H1 (cell line): ENCODE results near the gene STX8.

Experiments
- EP300 ChIP-seq, 2 experiments: IDR thresholded peaks; 1 replicate in 1 of 2; 2 replicates in 1 of 2; pipeline ENCODE4 v1.6.1; 2011 to 2012; ENCODE audit warnings: low read depth in 2 of 2, low read length in 2 of 2, mild to moderate bottlenecking in 2 of 2, borderline replicate concordance in 1 of 2, inconsistent platforms in 1 of 2, moderate library complexity in 1 of 2
- SP4 ChIP-seq: IDR thresholded peaks from 2 replicates; pipeline ENCODE4 v1.6.1; 2012; ENCODE audit warnings: low read length, inconsistent platforms
- YY1 ChIP-seq: IDR thresholded peaks from 2 replicates; pipeline ENCODE4 v1.6.1; 2011; ENCODE audit warnings: low read depth, mild to moderate bottlenecking, low read length
- ZNF274 ChIP-seq: IDR thresholded peaks from 2 replicates; pipeline ENCODE4 v1.7.0; 2012; ENCODE audit warnings: low read length, borderline replicate concordance; ENCODE audit errors: extremely low read depth
- TF ChIP-seq, protein P1 (sequence below), 3 experiments: IDR thresholded peaks; 1 replicate in 2 of 3; 2 replicates in 1 of 3; pipeline versions ENCODE4 v1.5.1 to v1.6.1; 2011; ENCODE audit warnings: low read length in 3 of 3, mild to moderate bottlenecking in 3 of 3, inconsistent platforms in 2 of 3, low read depth in 1 of 3, moderate library complexity in 1 of 3; ENCODE audit not compliant: insufficient read depth in 1 of 3; ENCODE audit errors: control extremely low read depth in 1 of 3

DNA sequence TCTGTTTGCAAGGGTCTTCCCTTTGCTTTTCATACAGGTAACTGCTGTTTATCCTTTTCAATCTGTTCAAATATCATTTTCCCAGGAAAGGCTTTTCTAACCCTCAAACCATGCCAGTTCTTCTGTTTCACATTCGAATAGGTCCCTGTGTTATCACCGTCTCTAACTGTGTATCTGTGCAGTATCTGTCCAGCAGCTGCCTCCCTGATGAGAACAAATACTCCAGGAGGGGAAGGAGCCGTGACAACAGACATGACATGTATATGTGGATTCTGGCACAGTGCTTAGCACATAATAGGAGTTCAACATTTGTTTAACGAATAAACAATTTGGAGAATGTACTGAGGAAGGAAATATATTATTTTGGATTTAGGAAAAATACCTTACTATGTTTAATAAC, 95.7 kb downstream of the STX8 start:
- TF ChIP-seq, protein P1, sequence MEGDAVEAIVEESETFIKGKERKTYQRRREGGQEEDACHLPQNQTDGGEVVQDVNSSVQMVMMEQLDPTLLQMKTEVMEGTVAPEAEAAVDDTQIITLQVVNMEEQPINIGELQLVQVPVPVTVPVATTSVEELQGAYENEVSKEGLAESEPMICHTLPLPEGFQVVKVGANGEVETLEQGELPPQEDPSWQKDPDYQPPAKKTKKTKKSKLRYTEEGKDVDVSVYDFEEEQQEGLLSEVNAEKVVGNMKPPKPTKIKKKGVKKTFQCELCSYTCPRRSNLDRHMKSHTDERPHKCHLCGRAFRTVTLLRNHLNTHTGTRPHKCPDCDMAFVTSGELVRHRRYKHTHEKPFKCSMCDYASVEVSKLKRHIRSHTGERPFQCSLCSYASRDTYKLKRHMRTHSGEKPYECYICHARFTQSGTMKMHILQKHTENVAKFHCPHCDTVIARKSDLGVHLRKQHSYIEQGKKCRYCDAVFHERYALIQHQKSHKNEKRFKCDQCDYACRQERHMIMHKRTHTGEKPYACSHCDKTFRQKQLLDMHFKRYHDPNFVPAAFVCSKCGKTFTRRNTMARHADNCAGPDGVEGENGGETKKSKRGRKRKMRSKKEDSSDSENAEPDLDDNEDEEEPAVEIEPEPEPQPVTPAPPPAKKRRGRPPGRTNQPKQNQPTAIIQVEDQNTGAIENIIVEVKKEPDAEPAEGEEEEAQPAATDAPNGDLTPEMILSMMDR (IDR thresholded peaks at IDR 0.05; ENCODE audit: control extremely low read depth in 1 of 3, insufficient read depth in 1 of 3, low read depth in 1 of 3, low read length in 3 of 3): no peak
- TF ChIP-seq SP4 (no peak), YY1 (no peak), EP300 (IDR thresholded peaks at IDR 0.05; ENCODE audit: borderline replicate concordance in 1 of 2, low read depth in 2 of 2, low read length in 2 of 2) (no peak), ZNF274 (no peak)
